Neural progenitor cell (in vitro differentiated cells): ENCODE results near the gene TRPC4. TPM values are rescaled to one million over a fixed set of nuclear protein-coding genes. Genes with fewer than 3 reads are reported as not detected.

Experiments used
- DNase-seq: peaks from one replicate; pipeline ENCODE4 v3.0.0-alpha.2; 2016; ENCODE audit warnings: low spot score
- H2AFZ ChIP-seq: fragments of 200-600 bp; sonication (generic); replicated peaks from 2 replicates; pipeline ENCODE4 v1.6.1; 2016; ENCODE audit warnings: antibody characterized with exemption
- H3F3A ChIP-seq: fragments of 200-600 bp; sonication (generic); 2 replicates; pipeline ENCODE4 v1.6.1; 2016; ENCODE audit warnings: antibody characterized with exemption, low read depth
- H3K27ac ChIP-seq: fragments of 200-600 bp; sonication (generic); 2 replicates; pipeline ENCODE4 v1.5.1; 2016; ENCODE audit warnings: mild to moderate bottlenecking
- H3K27me3 ChIP-seq: fragments of 200-600 bp; sonication (generic); 2 replicates; pipeline ENCODE4 v1.6.1; 2016; ENCODE audit warnings: mild to moderate bottlenecking, moderate library complexity
- H3K36me3 ChIP-seq: fragments of 200-600 bp; sonication (generic); 2 replicates; pipeline ENCODE4 v1.5.1; 2016
- H3K4me1 ChIP-seq: fragments of 200-600 bp; sonication (generic); 2 replicates; pipeline ENCODE4 v1.6.1; 2016; ENCODE audit warnings: mixed run types
- H3K4me2 ChIP-seq: fragments of 200-600 bp; sonication (generic); 2 replicates; pipeline ENCODE4 v1.6.1; 2016
- H3K4me3 ChIP-seq: fragments of 200-600 bp; sonication (generic); 2 replicates; pipeline ENCODE4 v1.5.1; 2016
- H3K79me2 ChIP-seq: fragments of 200-600 bp; sonication (generic); 2 replicates; pipeline ENCODE4 v1.6.1; 2016; ENCODE audit warnings: low read depth
- H3K9ac ChIP-seq: fragments of 200-600 bp; sonication (generic); 2 replicates; pipeline ENCODE4 v1.6.1; 2016
- H3K9me3 ChIP-seq: fragments of 200-600 bp; sonication (generic); 2 replicates; pipeline ENCODE4 v1.5.1; 2016; ENCODE audit warnings: low read depth
- H4K20me1 ChIP-seq: fragments of 200-600 bp; sonication (generic); 2 replicates; pipeline ENCODE4 v1.6.1; 2016; ENCODE audit warnings: low read depth
- H3K27ac Mint-ChIP-seq: 3 replicates; pipeline ENCODE4 v1.8.0; 2021; ENCODE audit warnings: mixed read lengths
- H3K27me3 Mint-ChIP-seq: 2 replicates; pipeline ENCODE4 v1.8.0; 2022; ENCODE audit warnings: low read depth, mild to moderate bottlenecking, inconsistent platforms, moderate library complexity, mixed read lengths; ENCODE audit not compliant: insufficient read depth
- H3K36me3 Mint-ChIP-seq: 3 replicates; pipeline ENCODE4 v1.8.0; 2021; ENCODE audit warnings: mixed read lengths
- H3K4me1 Mint-ChIP-seq: 3 replicates; pipeline ENCODE4 v1.8.0; 2021; ENCODE audit warnings: mixed read lengths
- H3K4me3 Mint-ChIP-seq: 3 replicates; pipeline ENCODE4 v1.8.0; 2021; ENCODE audit warnings: mild to moderate bottlenecking, moderate library complexity, mixed read lengths
- H3K9me3 Mint-ChIP-seq: 3 replicates; pipeline ENCODE4 v1.8.0; 2020; ENCODE audit warnings: mixed read lengths
- CTCF ChIP-seq: fragments of 200-600 bp; sonication (generic); IDR thresholded peaks from 2 replicates; pipeline ENCODE4 v1.5.1; 2017; ENCODE audit warnings: antibody characterized with exemption, mild to moderate bottlenecking
- EZH2 ChIP-seq: fragments of 200-600 bp; sonication (generic); IDR thresholded peaks from 2 replicates; pipeline ENCODE4 v1.6.1; 2017; ENCODE audit warnings: antibody characterized with exemption, mild to moderate bottlenecking, moderate library complexity
- EZH2phosphoT487 ChIP-seq: fragments of 200-600 bp; sonication (generic); IDR thresholded peaks from 2 replicates; pipeline ENCODE4 v1.6.1; 2017; ENCODE audit warnings: antibody characterized with exemption
- total RNA-seq: library from RNA; depleted of rRNA; stranded (reverse); fragments of >200 nt; gene quantifications from 2 replicates; pipeline ENCODE4 v1.2.3, GENCODE V29; 2015; ENCODE audit warnings: low replicate concordance

TRPC4 gene
- total RNA-seq, 1 donor from 2014 or later: 21.1 TPM

GRCh38 chr13:37868691-37869505, 674 bp downstream of the TRPC4 start:
- Histone ChIP-seq H3K79me2 (peaks cover 59% of the 10 kb centered on the region), H3K36me3 (no peaks in the 10 kb centered on the region), H3K4me1 (peaks cover 56% of the 10 kb centered on the region), H3K27ac (peak overlapping the region; percentile 84), H3K9me3 (no peaks in the 10 kb centered on the region), H3F3A (peaks cover 28% of the 10 kb centered on the region), H4K20me1 (no peaks in the 10 kb centered on the region), H3K4me2 (peak overlapping the region; percentile 79), H3K9ac (peak overlapping the region; percentile 67), H3K27me3 (no peaks in the 10 kb centered on the region), H2AFZ (peak overlapping the region; percentile 96), H3K4me3 (peak overlapping the region; percentile 94)
- peak overlapping the region; percentile 70 for H3K27ac Mint-ChIP-seq
- TF ChIP-seq CTCF (no peak), EZH2phosphoT487 (no peak), EZH2 (no peak)
- peaks cover 31% of the 10 kb centered on the region for H3K4me1 Mint-ChIP-seq
- H3K27me3 Mint-ChIP-seq: peaks cover 7% of the 10 kb centered on the region
- H3K9me3 Mint-ChIP-seq: no peaks in the 10 kb centered on the region
- no peaks in the 10 kb centered on the region for H3K36me3 Mint-ChIP-seq
- H3K4me3 Mint-ChIP-seq: peak overlapping the region; percentile 98
- peak; percentile 71 for DNase-seq

- H3K4me3 ChIP-seq: no peak overlapping the region
- H3K27me3 ChIP-seq: no peaks in the 10 kb centered on the region
- H3K27ac ChIP-seq: no peak overlapping the region
- Mint-ChIP-seq H3K27ac (no peak overlapping the region), H3K9me3 (no peaks in the 10 kb centered on the region), H3K27me3 (no peaks in the 10 kb centered on the region), H3K4me1 (peaks cover 16% of the 10 kb centered on the region), H3K36me3 (peaks cover 2% of the 10 kb centered on the region), H3K4me3 (no peak overlapping the region)
- H3K4me1 ChIP-seq: peaks cover 52% of the 10 kb centered on the region
- no peak for DNase-seq
- H3K36me3 ChIP-seq: no peaks in the 10 kb centered on the region
- no peaks in the 10 kb centered on the region for H4K20me1 ChIP-seq
- TF ChIP-seq EZH2 (no peak), EZH2phosphoT487 (no peak), CTCF (no peak)
- H3K4me2 ChIP-seq: peak overlapping the region; percentile 1
- H3K9ac ChIP-seq: no peak overlapping the region
- H3K9me3 ChIP-seq: no peaks in the 10 kb centered on the region
- no peak overlapping the region for H2AFZ ChIP-seq
- peaks cover 8% of the 10 kb centered on the region for H3F3A ChIP-seq
- peaks cover 100% of the 10 kb centered on the region for H3K79me2 ChIP-seq
These were observed 5.9 kb downstream of the TRPC4 start for GRCh38 chr13:37863708-37864107.

GRCh38 chr13:37835392-37835791, 34.2 kb downstream of the TRPC4 start:
- no peak for DNase-seq
- Histone ChIP-seq H4K20me1 (no peaks in the 10 kb centered on the region), H3K4me2 (no peak overlapping the region), H3K27ac (no peak overlapping the region), H3K4me3 (no peak overlapping the region), H3K4me1 (no peaks in the 10 kb centered on the region), H3K79me2 (peaks cover 87% of the 10 kb centered on the region), H3F3A (no peaks in the 10 kb centered on the region), H2AFZ (no peak overlapping the region), H3K27me3 (no peaks in the 10 kb centered on the region), H3K9me3 (no peaks in the 10 kb centered on the region), H3K9ac (no peak overlapping the region), H3K36me3 (peaks cover 4% of the 10 kb centered on the region)
- Mint-ChIP-seq H3K27me3 (no peaks in the 10 kb centered on the region), H3K36me3 (peaks cover 31% of the 10 kb centered on the region), H3K9me3 (peaks cover 33% of the 10 kb centered on the region), H3K4me1 (no peaks in the 10 kb centered on the region), H3K4me3 (no peak overlapping the region), H3K27ac (no peak overlapping the region)
- TF ChIP-seq EZH2 (no peak), CTCF (no peak), EZH2phosphoT487 (no peak)
